BLaER1 treated with 17β-estradiol and CSF1 and Interleukin-3, amounts not matched to agents 10 nM and 100 nM (cell line): ENCODE measurements around the gene HOXB7.

Source experiments
- H3K27ac ChIP-seq, 11 experiments: shearing (Covaris generic); formaldehyde crosslinking; 2 replicates each; pipeline ENCODE4 v1.8.1; 2022
- H3K27me3 ChIP-seq, 11 experiments: shearing (Covaris generic); formaldehyde crosslinking; 2 replicates each; pipeline ENCODE4 v1.8.1; 2022
- H3K36me3 ChIP-seq, 11 experiments: shearing (Covaris generic); formaldehyde crosslinking; 2 replicates each; pipeline ENCODE4 v1.8.1; 2022
- H3K4me1 ChIP-seq, 10 experiments: shearing (Covaris generic); formaldehyde crosslinking; 2 replicates each; pipeline ENCODE4 v1.8.1; 2022
- H3K4me2 ChIP-seq, 11 experiments: shearing (Covaris generic); formaldehyde crosslinking; 2 replicates each; pipeline ENCODE4 v1.8.1; 2022
- H3K4me3 ChIP-seq, 10 experiments: shearing (Covaris generic); formaldehyde crosslinking; 2 replicates each; pipeline ENCODE4 v1.8.1; 2022
- H3K9ac ChIP-seq, 11 experiments: shearing (Covaris generic); formaldehyde crosslinking; 2 replicates each; pipeline ENCODE4 v1.8.1; 2022
- H3K9me3 ChIP-seq, 11 experiments: shearing (Covaris generic); formaldehyde crosslinking; replicated peaks in 1 of 11; 2 replicates each; pipeline ENCODE4 v1.8.1; 2022
- H4K20me1 ChIP-seq, 11 experiments: shearing (Covaris generic); formaldehyde crosslinking; 2 replicates each; pipeline ENCODE4 v1.8.1; 2022
- Cebpa-rat ChIP-seq, 11 experiments: shearing (Covaris generic); IDR thresholded peaks; 2 replicates each; pipeline ENCODE4 v1.8.1; 2022

Gene HOXB7

DNA sequence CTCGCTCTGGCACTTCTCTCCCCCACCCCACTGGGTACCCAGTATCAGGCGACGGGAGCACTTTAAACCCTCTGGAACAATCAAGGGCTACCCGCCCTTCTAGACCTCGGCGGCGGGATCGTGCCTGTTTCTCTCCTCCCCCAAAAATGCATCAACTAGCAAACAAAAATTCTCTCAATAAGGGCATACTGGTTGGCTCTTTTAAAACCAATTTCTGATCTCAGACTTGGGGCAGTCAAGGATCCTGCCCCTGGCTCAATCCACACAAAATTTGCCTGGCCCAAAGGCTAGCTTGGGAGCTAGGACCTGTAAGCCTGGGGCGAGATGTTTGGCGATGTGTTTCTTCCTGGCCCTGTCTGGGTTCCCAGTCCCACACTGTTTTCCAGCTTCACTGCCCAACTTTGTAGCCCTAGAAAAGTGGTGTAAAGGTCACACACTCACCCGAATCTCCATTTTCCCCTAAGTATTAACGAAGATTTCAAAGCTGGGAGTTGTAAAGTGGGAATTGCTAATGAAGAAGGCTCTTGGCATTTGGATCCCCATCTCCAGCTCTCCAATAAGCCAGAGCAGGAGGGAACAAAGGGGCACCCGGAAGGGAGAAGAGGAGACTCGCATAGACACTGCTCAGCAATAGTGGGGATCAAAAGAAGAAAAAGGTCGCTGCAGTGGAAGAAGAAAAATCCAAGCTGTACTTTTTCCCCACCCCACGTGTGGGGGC lies 51.5 kb downstream of the HOXB7 start:
- no peaks in the 10 kb centered on the region for H3K4me1 ChIP-seq
- no peak for TF ChIP-seq Cebpa-rat (IDR thresholded peaks at IDR 0.05)
- H4K20me1 ChIP-seq, result peaks cover 0 to 68% (median 25%) of the 10 kb centered on the region in 11 experiments; a peak in 14 of 22 replicates
- H3K4me2 ChIP-seq, result no peak overlapping the region
- no peaks in the 10 kb centered on the region for H3K36me3 ChIP-seq
- peaks cover 95 to 100% (median 100%) of the 10 kb centered on the region in 11 experiments for H3K27me3 ChIP-seq
- no peak overlapping the region for H3K27ac ChIP-seq
- H3K9me3 ChIP-seq, result no peaks in the 10 kb centered on the region
- H3K9ac ChIP-seq, result no peak overlapping the region
- H3K4me3 ChIP-seq, result no peak overlapping the region

GRCh38 chr17:48558831-48559121 lies 52.0 kb downstream of the HOXB7 start:
- no peak for TF ChIP-seq Cebpa-rat (IDR thresholded peaks at IDR 0.05)
- Histone ChIP-seq H3K36me3 (no peaks in the 10 kb centered on the region), H4K20me1 (peaks cover 0 to 70% (median 27%) of the 10 kb centered on the region in 11 experiments; a peak in 14 of 22 replicates), H3K4me2 (no peak overlapping the region), H3K9ac (no peak overlapping the region), H3K9me3 (no peaks in the 10 kb centered on the region), H3K27me3 (peaks cover 96 to 100% (median 100%) of the 10 kb centered on the region in 11 experiments), H3K4me1 (no peaks in the 10 kb centered on the region), H3K27ac (no peak overlapping the region), H3K4me3 (no peak overlapping the region)

GRCh38 chr17:48558057-48558830 lies 52.6 kb downstream of the HOXB7 start:
- peaks cover 96 to 100% (median 100%) of the 10 kb centered on the region in 11 experiments for H3K27me3 ChIP-seq
- TF ChIP-seq Cebpa-rat (IDR thresholded peaks at IDR 0.05), result no peak
- no peaks in the 10 kb centered on the region for H3K36me3 ChIP-seq
- no peak overlapping the region for H3K4me2 ChIP-seq
- H3K27ac ChIP-seq, result no peak overlapping the region
- no peaks in the 10 kb centered on the region for H3K9me3 ChIP-seq
- no peak overlapping the region for H3K4me3 ChIP-seq
- H4K20me1 ChIP-seq, result peaks cover 0 to 73% (median 28%) of the 10 kb centered on the region in 11 experiments; a peak in 15 of 22 replicates
- H3K9ac ChIP-seq, result no peak overlapping the region
- H3K4me1 ChIP-seq, result no peaks in the 10 kb centered on the region
